H9 (cell line): ENCODE data around the gene EGFL8. TPM values are rescaled to one million over a fixed set of nuclear protein-coding genes. Genes with fewer than 3 reads are reported as not detected.

Source experiments
- DNase-seq: peaks from one replicate; pipeline ENCODE4 v3.0.0-alpha.2; 2017
- H2AFZ ChIP-seq: one replicate; pipeline ENCODE4 v1.6.1; 2013; ENCODE audit warnings: mild to moderate bottlenecking, low read length, control low read depth, moderate library complexity
- H2AK5ac ChIP-seq: 2 replicates; pipeline ENCODE4 v1.6.1; 2013; ENCODE audit warnings: low read length, control low read depth, mixed read lengths; ENCODE audit not compliant: insufficient read length
- H2BK120ac ChIP-seq: one replicate; pipeline ENCODE4 v1.6.1; 2013; ENCODE audit warnings: low read depth, mild to moderate bottlenecking, low read length, control low read depth, inconsistent platforms; ENCODE audit not compliant: poor library complexity, severe bottlenecking
- H2BK12ac ChIP-seq: 2 replicates; pipeline ENCODE4 v1.6.1; 2013; ENCODE audit warnings: low read length, control low read depth, mixed read lengths, low read depth; ENCODE audit not compliant: insufficient read length
- H2BK15ac ChIP-seq: 2 replicates; pipeline ENCODE4 v1.6.1; 2013; ENCODE audit warnings: low read depth, low read length, control low read depth
- H2BK20ac ChIP-seq: one replicate; pipeline ENCODE4 v1.6.1; 2013; ENCODE audit warnings: low read depth, mild to moderate bottlenecking, low read length, control low read depth, inconsistent platforms; ENCODE audit not compliant: poor library complexity, severe bottlenecking
- H2BK5ac ChIP-seq: 2 replicates; pipeline ENCODE4 v1.6.1; 2013; ENCODE audit warnings: low read length, control low read depth, mixed read lengths; ENCODE audit not compliant: insufficient read length
- H3K14ac ChIP-seq: 2 replicates; pipeline ENCODE4 v1.6.1; 2013; ENCODE audit warnings: low read length, control low read depth; ENCODE audit not compliant: insufficient read depth
- H3K18ac ChIP-seq: 2 replicates; pipeline ENCODE4 v1.6.1; 2013; ENCODE audit warnings: low read depth, mild to moderate bottlenecking, mixed read lengths, low read length, control low read depth; ENCODE audit not compliant: insufficient read length
- H3K23ac ChIP-seq: 2 replicates; pipeline ENCODE4 v1.6.1; 2013; ENCODE audit warnings: low read length, control low read depth, mixed read lengths, low read depth; ENCODE audit not compliant: insufficient read length
- H3K23me2 ChIP-seq: 2 replicates; pipeline ENCODE4 v1.6.1; 2013; ENCODE audit warnings: low read depth, mild to moderate bottlenecking, mixed read lengths, low read length, control low read depth; ENCODE audit not compliant: insufficient read length, poor library complexity, severe bottlenecking
- H3K27ac ChIP-seq: 2 replicates; pipeline ENCODE4 v1.5.1; 2013; ENCODE audit warnings: low read length, control low read depth, mixed read lengths, low read depth; ENCODE audit not compliant: insufficient read length
- H3K27me3 ChIP-seq: 2 replicates; pipeline ENCODE4 v1.6.1; 2013; ENCODE audit warnings: low read length, control low read depth, inconsistent platforms; ENCODE audit not compliant: insufficient read depth
- H3K4ac ChIP-seq: 2 replicates; pipeline ENCODE4 v1.6.1; 2013; ENCODE audit warnings: low read depth, mild to moderate bottlenecking, control low read depth, inconsistent platforms, low read length, moderate library complexity
- H3K4me1 ChIP-seq: 2 replicates; pipeline ENCODE4 v1.6.1; 2013; ENCODE audit warnings: low read length, control low read depth, inconsistent platforms; ENCODE audit not compliant: insufficient read depth
- H3K4me2 ChIP-seq: 2 replicates; pipeline ENCODE4 v1.6.1; 2013; ENCODE audit warnings: low read length, control low read depth, mixed read lengths; ENCODE audit not compliant: insufficient read length, insufficient read depth
- H3K56ac ChIP-seq: 2 replicates; pipeline ENCODE4 v1.6.1; 2013; ENCODE audit warnings: low read depth, mild to moderate bottlenecking, mixed read lengths, low read length, control low read depth; ENCODE audit not compliant: insufficient read length
- H3K79me1 ChIP-seq: 2 replicates; pipeline ENCODE4 v1.6.1; 2013; ENCODE audit warnings: low read depth, mild to moderate bottlenecking, moderate library complexity, low read length, control low read depth, inconsistent platforms; ENCODE audit not compliant: insufficient read depth, poor library complexity, severe bottlenecking
- H3K79me2 ChIP-seq: 2 replicates; pipeline ENCODE4 v1.6.1; 2013; ENCODE audit warnings: low read length, control low read depth, inconsistent platforms; ENCODE audit not compliant: insufficient read depth
- H3K9ac ChIP-seq: 2 replicates; pipeline ENCODE4 v1.6.1; 2013; ENCODE audit warnings: low read length, control low read depth, mixed read lengths; ENCODE audit not compliant: insufficient read length; ENCODE audit errors: extremely low read depth
- H3K9me3 ChIP-seq: one replicate; pipeline ENCODE4 v1.6.1; 2013; ENCODE audit warnings: low read depth, low read length, inconsistent platforms; ENCODE audit not compliant: control insufficient read depth
- H3T11ph ChIP-seq: one replicate; pipeline ENCODE4 v1.6.1; 2013; ENCODE audit warnings: mild to moderate bottlenecking, low read length, control low read depth, inconsistent platforms
- H4K20me1 ChIP-seq: one replicate; pipeline ENCODE4 v1.6.1; 2013; ENCODE audit not compliant: control insufficient read depth, insufficient read length, insufficient read depth
- H4K5ac ChIP-seq: 2 replicates; pipeline ENCODE4 v1.6.1; 2013; ENCODE audit warnings: low read depth, mild to moderate bottlenecking, mixed read lengths, low read length, control low read depth; ENCODE audit not compliant: insufficient read length
- H4K8ac ChIP-seq: replicated peaks from 2 replicates; pipeline ENCODE4 v1.6.1; 2013; ENCODE audit warnings: low read length, control low read depth, mixed read lengths, low read depth; ENCODE audit not compliant: insufficient read length
- H4K91ac ChIP-seq: 2 replicates; pipeline ENCODE4 v1.6.1; 2013; ENCODE audit warnings: low read depth, mild to moderate bottlenecking, moderate library complexity, mixed read lengths, low read length, control low read depth; ENCODE audit not compliant: insufficient read length
- H3K27ac Mint-ChIP-seq, 3 experiments: 2 replicates in 2 of 3; 3 replicates in 1 of 3; pipeline ENCODE4 v1.8.0; 2020 to 2021; ENCODE audit warnings: mixed read lengths in 3 of 3, mild to moderate bottlenecking in 1 of 3, moderate library complexity in 1 of 3
- H3K27me3 Mint-ChIP-seq: 2 replicates; pipeline ENCODE4 v1.8.0; 2021; ENCODE audit warnings: low read depth, mild to moderate bottlenecking, moderate library complexity, mixed read lengths
- H3K36me3 Mint-ChIP-seq, 3 experiments: 2 replicates in 2 of 3; 3 replicates in 1 of 3; pipeline ENCODE4 v1.8.0; 2020 to 2021; ENCODE audit warnings: low read depth in 3 of 3, mixed read lengths in 3 of 3; ENCODE audit not compliant: insufficient read depth in 1 of 3
- H3K4me1 Mint-ChIP-seq, 2 experiments: 2 replicates each; pipeline ENCODE4 v1.8.0; 2020; ENCODE audit warnings: mixed read lengths in 2 of 2
- H3K4me3 Mint-ChIP-seq, 2 experiments: 2 replicates in 1 of 2; 3 replicates in 1 of 2; pipeline ENCODE4 v1.8.0; 2020 to 2021; ENCODE audit warnings: mild to moderate bottlenecking in 2 of 2, mixed read lengths in 2 of 2, moderate library complexity in 1 of 2
- H3K9me3 Mint-ChIP-seq, 2 experiments: 2 replicates in 1 of 2; 3 replicates in 1 of 2; pipeline ENCODE4 v1.8.0; 2020; ENCODE audit warnings: mild to moderate bottlenecking in 2 of 2, mixed read lengths in 2 of 2, moderate library complexity in 1 of 2
- WGBS: extraction: QIAGEN DNeasy Blood & Tissue Kit; methylation state at CpG from one replicate; pipeline ENCODE4 v1.1.7; 2013; ENCODE audit warnings: missing lambda C conversion rate, low lambda C conversion rate, mixed read lengths; ENCODE audit not compliant: insufficient read length; ENCODE audit errors: extremely low coverage; 5-methylcytosine and 5-hydroxymethylcytosine counted together
- total RNA-seq: library from RNA; stranded (reverse); gene quantifications from 2 replicates; pipeline ENCODE4 v1.2.1, GENCODE V29; 2021
- TF ChIP-seq, protein P1 (sequence below): fragments of 200-600 bp; sonication (generic); conservative IDR thresholded peaks from 3 replicates; pipeline ENCODE4 v1.8.0; 2021; ENCODE audit warnings: antibody characterized with exemption, mild to moderate bottlenecking

EGFL8 gene
- total RNA-seq, 1 experiment from 2014 or later = 27.2 TPM

DNA sequence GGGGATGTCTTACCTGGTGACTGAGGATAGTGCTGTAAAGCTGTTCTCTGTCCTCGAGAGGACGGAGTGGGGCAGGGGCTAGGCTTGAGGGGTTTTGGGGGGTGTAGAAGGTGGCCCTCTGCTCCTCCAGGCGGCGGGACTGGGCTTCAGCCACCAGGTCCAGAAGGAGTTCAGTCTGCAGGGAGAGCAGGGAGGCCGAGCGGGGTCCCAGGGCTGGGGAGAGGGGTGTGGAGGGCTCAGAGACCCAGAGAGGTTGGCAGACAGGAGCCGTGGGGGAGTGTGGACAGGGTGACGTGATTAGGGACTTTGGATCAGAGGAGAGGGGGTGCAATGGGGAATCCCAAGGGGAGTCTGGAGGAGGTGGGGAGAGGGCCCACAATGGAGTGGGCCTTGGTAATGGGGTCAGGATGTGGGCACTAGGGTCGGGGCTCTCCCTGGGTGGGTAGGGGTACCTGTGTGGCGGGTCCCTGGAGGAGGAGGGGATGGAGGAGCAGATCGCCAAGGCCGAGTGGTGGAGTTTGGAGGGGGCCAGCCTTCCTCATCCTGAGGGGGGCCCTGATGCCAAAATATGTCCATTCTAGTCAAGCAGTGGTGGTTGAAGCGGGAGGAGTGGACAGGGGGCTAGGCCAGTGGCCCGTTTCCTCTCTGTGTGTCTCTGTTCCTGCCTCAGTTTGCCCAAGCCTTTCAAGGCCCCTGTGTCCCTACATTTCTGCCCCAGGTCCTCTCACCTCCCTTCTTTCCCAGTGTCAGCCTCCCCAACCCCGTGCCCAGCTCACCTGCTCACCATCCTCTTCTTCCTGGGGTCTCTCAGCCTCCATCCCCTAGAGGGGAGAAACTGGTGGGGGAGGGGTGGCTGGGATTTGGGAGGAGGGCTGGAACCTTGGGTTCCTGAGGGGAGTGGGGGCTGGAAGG lies 27.6 kb downstream of the EGFL8 start:
- peaks cover 54 to 59% of the 10 kb centered on the region in 2 experiments for H3K4me1 Mint-ChIP-seq
- H2AFZ ChIP-seq = no peak overlapping the region

More for the DNA sequence above, 27.6 kb downstream of the EGFL8 start:
- H3K4ac ChIP-seq = no peak overlapping the region
- Mint-ChIP-seq H3K27ac (peak overlapping the region; percentile 39 to 74 (median 40); a peak in 6 of 7 replicates), H3K9me3 (no peaks in the 10 kb centered on the region; a peak in 1 of 5 replicates), H3K36me3 (peaks cover 7 to 21% (median 18%) of the 10 kb centered on the region in 3 experiments; a peak in 6 of 7 replicates), H3K27me3 (no peaks in the 10 kb centered on the region), H3K4me3 (peak overlapping the region; percentile 22 to 44; a peak in 3 of 5 replicates)
- H3K23ac ChIP-seq = no peak overlapping the region
- TF ChIP-seq, protein P1, sequence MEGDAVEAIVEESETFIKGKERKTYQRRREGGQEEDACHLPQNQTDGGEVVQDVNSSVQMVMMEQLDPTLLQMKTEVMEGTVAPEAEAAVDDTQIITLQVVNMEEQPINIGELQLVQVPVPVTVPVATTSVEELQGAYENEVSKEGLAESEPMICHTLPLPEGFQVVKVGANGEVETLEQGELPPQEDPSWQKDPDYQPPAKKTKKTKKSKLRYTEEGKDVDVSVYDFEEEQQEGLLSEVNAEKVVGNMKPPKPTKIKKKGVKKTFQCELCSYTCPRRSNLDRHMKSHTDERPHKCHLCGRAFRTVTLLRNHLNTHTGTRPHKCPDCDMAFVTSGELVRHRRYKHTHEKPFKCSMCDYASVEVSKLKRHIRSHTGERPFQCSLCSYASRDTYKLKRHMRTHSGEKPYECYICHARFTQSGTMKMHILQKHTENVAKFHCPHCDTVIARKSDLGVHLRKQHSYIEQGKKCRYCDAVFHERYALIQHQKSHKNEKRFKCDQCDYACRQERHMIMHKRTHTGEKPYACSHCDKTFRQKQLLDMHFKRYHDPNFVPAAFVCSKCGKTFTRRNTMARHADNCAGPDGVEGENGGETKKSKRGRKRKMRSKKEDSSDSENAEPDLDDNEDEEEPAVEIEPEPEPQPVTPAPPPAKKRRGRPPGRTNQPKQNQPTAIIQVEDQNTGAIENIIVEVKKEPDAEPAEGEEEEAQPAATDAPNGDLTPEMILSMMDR = no peak
- H2BK12ac ChIP-seq = no peak overlapping the region
- no peak overlapping the region for H3K18ac ChIP-seq
- H3K56ac ChIP-seq = no peak overlapping the region
- H3K14ac ChIP-seq = no peak overlapping the region; the same call in 1 of the 2 replicates
- H3K27ac ChIP-seq = no peak overlapping the region
- no peak overlapping the region for H2BK120ac ChIP-seq
- H4K8ac ChIP-seq = no peak overlapping the region
- H3K79me2 ChIP-seq = no peaks in the 10 kb centered on the region
- H4K5ac ChIP-seq = no peak overlapping the region
- H2AK5ac ChIP-seq = no peak overlapping the region
- peaks cover 7% of the 10 kb centered on the region for H3K4me1 ChIP-seq
- no peak overlapping the region for H4K91ac ChIP-seq
- H3K27me3 ChIP-seq = no peaks in the 10 kb centered on the region
- no peaks in the 10 kb centered on the region for H3K79me1 ChIP-seq
- peak; percentile 24 for DNase-seq
- H3T11ph ChIP-seq = no peak overlapping the region
- H2BK15ac ChIP-seq = no peak overlapping the region
- H2BK20ac ChIP-seq = no peak overlapping the region
- H4K20me1 ChIP-seq = no peaks in the 10 kb centered on the region
- no peaks in the 10 kb centered on the region for H3K9me3 ChIP-seq
- no CpG with 5 or more reads among the region's 15 CpGs for WGBS
- H3K23me2 ChIP-seq = peaks cover 17% of the 10 kb centered on the region
- no peak overlapping the region for H3K9ac ChIP-seq
- no peak overlapping the region for H2BK5ac ChIP-seq
- no peak overlapping the region for H3K4me2 ChIP-seq
